Parathyroid adenoma (tissue), 2 donors: ENCODE data around the gene SLAMF1.
"Not testable (repeated sequence)": the region's sequence is repeated elsewhere in the genome, so short reads cannot be mapped to it uniquely, and the experiment has no call there.

Source experiments
- H2AFZ ChIP-seq: fragments of 300-600 bp; sonication (generic); one replicate; pipeline ENCODE4 v1.7.0; 2017; ENCODE audit warnings: antibody characterized with exemption, mild to moderate bottlenecking
- H3K27ac ChIP-seq: fragments of 300-600 bp; sonication (generic); one replicate; pipeline ENCODE4 v1.7.0; 2017
- H3K27me3 ChIP-seq: fragments of 300-600 bp; sonication (generic); one replicate; pipeline ENCODE4 v1.7.0; 2017; ENCODE audit warnings: low read length; ENCODE audit not compliant: control insufficient read depth, insufficient read depth
- H3K36me3 ChIP-seq: fragments of 300-600 bp; sonication (generic); one replicate; pipeline ENCODE4 v1.7.0; 2017; ENCODE audit warnings: low read length; ENCODE audit not compliant: control insufficient read depth, insufficient read depth
- H3K4me1 ChIP-seq: fragments of 300-600 bp; sonication (generic); one replicate; pipeline ENCODE4 v1.7.0; 2017; ENCODE audit warnings: control low read depth
- H3K4me2 ChIP-seq: fragments of 300-600 bp; sonication (generic); one replicate; pipeline ENCODE4 v1.7.0; 2017; ENCODE audit warnings: low read length
- H3K4me3 ChIP-seq: fragments of 300-600 bp; sonication (generic); one replicate; pipeline ENCODE4 v1.7.0; 2017; ENCODE audit warnings: low read depth, low read length
- H3K79me2 ChIP-seq: fragments of 300-600 bp; sonication (generic); one replicate; pipeline ENCODE4 v1.7.0; 2017; ENCODE audit warnings: control low read depth
- H3K9ac ChIP-seq: fragments of 300-600 bp; sonication (generic); one replicate; pipeline ENCODE4 v1.7.0; 2017; ENCODE audit warnings: mild to moderate bottlenecking
- H3K9me3 ChIP-seq: fragments of 300-600 bp; sonication (generic); one replicate; pipeline ENCODE4 v1.7.0; 2017; ENCODE audit warnings: low read length; ENCODE audit not compliant: control insufficient read depth
- CTCF ChIP-seq: fragments of 300-600 bp; sonication (generic); IDR thresholded peaks from one replicate; pipeline ENCODE4 v1.7.0; 2017; ENCODE audit warnings: antibody characterized with exemption, mild to moderate bottlenecking
- donor health status: primary hyperparathyroidism.

SLAMF1 gene

DNA sequence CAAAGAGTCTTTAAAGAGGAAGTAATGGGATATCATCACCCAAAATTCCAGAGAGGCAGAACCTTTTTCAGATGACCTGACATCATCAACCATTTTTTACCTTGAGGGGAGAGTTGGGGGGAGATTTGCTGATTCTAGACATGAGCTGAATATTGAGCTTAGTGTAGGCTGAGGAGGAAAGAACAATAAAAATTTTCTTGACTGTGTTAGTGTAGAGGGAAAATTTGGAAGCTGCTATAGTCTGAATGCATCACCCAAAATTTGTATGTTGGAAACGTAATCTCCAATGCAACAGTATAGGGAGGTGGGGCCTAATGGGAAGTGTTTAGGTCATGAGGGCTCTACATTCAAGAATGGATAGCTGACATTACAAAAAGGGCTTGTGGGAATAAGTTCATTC, 49.8 kb downstream of the SLAMF1 start:
- TF ChIP-seq CTCF: no peak
- Histone ChIP-seq H3K4me2 (no peak overlapping the region), H3K9me3 (peaks cover 4% of the 10 kb centered on the region), H3K9ac (no peak overlapping the region), H3K79me2 (no peaks in the 10 kb centered on the region), H3K4me3 (no peak overlapping the region), H3K4me1 (no peaks in the 10 kb centered on the region), H2AFZ (no peak overlapping the region), H3K27ac (no peak overlapping the region), H3K36me3 (no peaks in the 10 kb centered on the region), H3K27me3 (no peaks in the 10 kb centered on the region)

- Histone ChIP-seq H3K9me3 (peaks cover 4% of the 10 kb centered on the region), H3K27me3 (no peaks in the 10 kb centered on the region)
These were observed 56.4 kb downstream of the SLAMF1 start for GRCh38 chr1:160590488-160590887.

DNA sequence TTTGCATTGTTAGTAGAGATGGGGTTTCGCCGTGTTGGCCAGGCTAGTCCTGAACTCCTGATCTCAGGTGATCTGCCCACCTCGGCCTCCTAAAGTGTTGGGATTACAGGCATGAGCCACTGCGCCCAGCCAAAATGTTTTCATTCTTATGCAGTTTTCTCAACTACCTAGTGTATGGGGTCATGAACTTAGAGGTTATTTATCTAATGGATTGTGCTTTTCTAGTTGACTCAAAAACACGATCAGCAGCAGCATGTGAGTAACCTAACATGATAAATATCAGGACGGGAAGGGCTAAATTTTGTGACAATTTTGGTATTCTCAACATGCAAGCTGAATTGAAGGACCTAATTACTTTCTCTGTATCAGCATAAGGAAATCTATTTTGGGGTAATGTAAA, 58.4 kb downstream of the SLAMF1 start:
- peaks cover 4% of the 10 kb centered on the region for H3K9me3 ChIP-seq
- no peaks in the 10 kb centered on the region for H3K36me3 ChIP-seq
- no peak overlapping the region for H2AFZ ChIP-seq
- no peak overlapping the region for H3K4me3 ChIP-seq
- H3K9ac ChIP-seq: no peak overlapping the region
- TF ChIP-seq CTCF: no peak
- H3K4me1 ChIP-seq: no peaks in the 10 kb centered on the region
- no peaks in the 10 kb centered on the region for H3K27me3 ChIP-seq
- no peak overlapping the region for H3K27ac ChIP-seq
- H3K79me2 ChIP-seq: no peaks in the 10 kb centered on the region
- no peak overlapping the region for H3K4me2 ChIP-seq

More at GRCh38 chr1:160590488-160590887, 56.4 kb downstream of the SLAMF1 start:
- no peak for TF ChIP-seq CTCF
- H2AFZ ChIP-seq: no peak overlapping the region
- H3K4me3 ChIP-seq: no peak overlapping the region
- H3K36me3 ChIP-seq: no peaks in the 10 kb centered on the region
- no peaks in the 10 kb centered on the region for H3K4me1 ChIP-seq
- H3K79me2 ChIP-seq: no peaks in the 10 kb centered on the region
- H3K9ac ChIP-seq: no peak overlapping the region
- H3K4me2 ChIP-seq: no peak overlapping the region
- no peak overlapping the region for H3K27ac ChIP-seq

- H3K9ac ChIP-seq: no peak overlapping the region
- no peak overlapping the region for H2AFZ ChIP-seq
- no peak overlapping the region for H3K4me3 ChIP-seq
- no peaks in the 10 kb centered on the region for H3K4me1 ChIP-seq
- H3K27me3 ChIP-seq: no peaks in the 10 kb centered on the region
- H3K79me2 ChIP-seq: no peaks in the 10 kb centered on the region
- no peak for TF ChIP-seq CTCF
- no peak overlapping the region for H3K4me2 ChIP-seq
- no peaks in the 10 kb centered on the region for H3K36me3 ChIP-seq
- H3K9me3 ChIP-seq: no peaks in the 10 kb centered on the region
- no peak overlapping the region for H3K27ac ChIP-seq
These were observed 62.1 kb downstream of the SLAMF1 start for GRCh38 chr1:160584784-160585183.

DNA sequence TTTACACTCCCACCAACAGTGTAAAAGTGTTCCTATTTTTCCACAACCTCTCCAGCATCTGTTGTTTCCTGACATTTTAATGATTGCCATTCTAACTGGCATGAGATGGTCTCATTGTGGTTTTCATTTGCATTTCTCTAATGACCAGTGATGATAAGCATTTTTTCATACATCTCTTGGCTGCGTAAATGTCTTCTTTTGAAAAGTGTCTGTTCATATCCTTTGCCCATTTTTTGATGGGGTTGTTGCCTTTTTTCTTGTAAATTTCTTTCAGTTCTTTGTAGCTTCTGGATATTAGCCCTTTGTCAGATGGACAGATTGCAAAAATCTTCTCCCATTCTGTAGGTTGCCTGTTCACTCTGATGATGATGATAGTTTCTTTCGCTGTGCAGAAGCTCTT, 63.9 kb downstream of the SLAMF1 start:
- H3K9me3 ChIP-seq, H2AFZ ChIP-seq, H3K4me1 ChIP-seq: not testable (repeated sequence)

More for the DNA sequence above, 63.9 kb downstream of the SLAMF1 start:
- H3K79me2 ChIP-seq, H3K4me3 ChIP-seq, H3K36me3 ChIP-seq, H3K27ac ChIP-seq, H3K27me3 ChIP-seq, H3K4me2 ChIP-seq, H3K9ac ChIP-seq: not testable (repeated sequence)
